Measurements from ENCODE around the gene SRP14. TPM values are rescaled to one million over a fixed set of nuclear protein-coding genes. Genes with fewer than 3 reads are reported as not detected.

The SRP14 gene
- polyA plus RNA-seq, 2 of the 4 experiments (the other 2 are of a cell fraction), result 306 to 374 TPM

DNA sequence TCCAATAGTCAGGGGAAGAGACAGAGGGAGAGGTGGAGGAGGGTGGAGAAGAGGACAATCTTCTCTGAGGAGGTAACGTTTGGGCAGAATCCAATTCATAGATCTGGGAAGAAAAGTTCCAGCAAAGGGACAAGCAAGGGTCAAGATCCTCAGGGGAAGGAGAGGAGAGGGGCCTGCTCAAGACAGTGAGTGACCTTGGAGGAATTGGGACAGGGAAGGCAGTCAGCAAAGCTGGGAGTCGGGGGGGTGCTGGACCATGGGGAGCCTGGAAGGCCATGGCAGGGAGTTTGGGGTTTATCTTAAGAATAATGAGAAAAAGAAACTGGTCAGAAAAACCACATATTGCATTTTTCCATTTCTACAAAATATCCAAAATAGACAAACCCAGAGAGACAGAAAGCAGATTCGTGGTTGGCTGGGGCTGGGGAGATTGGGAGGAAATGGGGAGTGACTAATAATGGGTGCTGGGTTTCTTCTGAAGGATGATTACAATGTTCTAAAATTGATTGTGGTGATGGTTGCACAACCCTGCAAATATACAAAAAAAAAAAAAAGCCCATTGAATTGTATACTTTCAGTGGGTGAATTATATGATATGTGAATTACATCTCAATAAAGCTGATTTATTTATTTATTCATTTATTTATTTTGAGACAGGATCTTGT lies 19.6 kb upstream of the SRP14 start:
- DNase-seq (ENCODE audit: low read depth in 1 of 2, low spot score in 1 of 2) (no peak), ATAC-seq (no peak), FAIRE-seq (no peak)
- 66% methylated on average over 3 of the region's 3 CpGs for WGBS (ENCODE audit: missing lambda C conversion rate)
- no peaks in the 10 kb centered on the region for H3K9me3 ChIP-seq
- TF ChIP-seq EHF (CRISPR knock-in tag; IDR thresholded peaks at IDR 0.05) (no peak), KDM5A (IDR thresholded peaks at IDR 0.05) (no peak), ZNF302 (CRISPR knock-in tag; IDR thresholded peaks at IDR 0.05) (no peak), RARB (CRISPR knock-in tag; IDR thresholded peaks at IDR 0.05) (no peak), POLR2AphosphoS2 (conservative IDR thresholded peaks at IDR 0.05; ENCODE audit: low read length) (no peak), RCOR1 (IDR thresholded peaks at IDR 0.05; ENCODE audit: low read depth, low read length) (no peak), MAFK (IDR thresholded peaks at IDR 0.05; ENCODE audit: partially characterized antibody) (no peak), MYC (IDR thresholded peaks at IDR 0.05; ENCODE audit: borderline replicate concordance, low read length) (no peak), HOXA7 (CRISPR knock-in tag; IDR thresholded peaks at IDR 0.05) (no peak), HDAC2 (IDR thresholded peaks at IDR 0.05) (no peak), TFCP2L1 (CRISPR knock-in tag; IDR thresholded peaks at IDR 0.05) (no peak), HOXB5 (CRISPR knock-in tag; IDR thresholded peaks at IDR 0.05) (no peak), CHD4 (IDR thresholded peaks at IDR 0.05; ENCODE audit: borderline replicate concordance) (no peak), PHF8 (IDR thresholded peaks at IDR 0.05; ENCODE audit: borderline replicate concordance, low read depth) (no peak), KDM1A (IDR thresholded peaks at IDR 0.05; ENCODE audit: low read depth) (no peak), NR3C1 (IDR thresholded peaks at IDR 0.05) (no peak), POLR2A (IDR thresholded peaks at IDR 0.05; ENCODE audit: low read length) (no peak)
- TF ChIP-seq, protein P1, sequence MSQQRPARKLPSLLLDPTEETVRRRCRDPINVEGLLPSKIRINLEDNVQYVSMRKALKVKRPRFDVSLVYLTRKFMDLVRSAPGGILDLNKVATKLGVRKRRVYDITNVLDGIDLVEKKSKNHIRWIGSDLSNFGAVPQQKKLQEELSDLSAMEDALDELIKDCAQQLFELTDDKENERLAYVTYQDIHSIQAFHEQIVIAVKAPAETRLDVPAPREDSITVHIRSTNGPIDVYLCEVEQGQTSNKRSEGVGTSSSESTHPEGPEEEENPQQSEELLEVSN (IDR thresholded peaks at IDR 0.05; ENCODE audit: borderline replicate concordance, low read depth), result no peak
- no peak overlapping the region for H3K4me3 ChIP-seq
- no peak overlapping the region for H3K27ac ChIP-seq
- H3K4me1 ChIP-seq, result peaks cover 9% of the 10 kb centered on the region
- no peak overlapping the region for H3K4me2 ChIP-seq
- ChIA-PET POLR2A (no interaction called here), CTCF (interaction anchor here (0.6 to 2.4 kb wide), 5 partner anchors 11 to 221 kb away, joined by 3 to 8 read pairs (median 3); no protein-coding TSS in a partner anchor)

DNA sequence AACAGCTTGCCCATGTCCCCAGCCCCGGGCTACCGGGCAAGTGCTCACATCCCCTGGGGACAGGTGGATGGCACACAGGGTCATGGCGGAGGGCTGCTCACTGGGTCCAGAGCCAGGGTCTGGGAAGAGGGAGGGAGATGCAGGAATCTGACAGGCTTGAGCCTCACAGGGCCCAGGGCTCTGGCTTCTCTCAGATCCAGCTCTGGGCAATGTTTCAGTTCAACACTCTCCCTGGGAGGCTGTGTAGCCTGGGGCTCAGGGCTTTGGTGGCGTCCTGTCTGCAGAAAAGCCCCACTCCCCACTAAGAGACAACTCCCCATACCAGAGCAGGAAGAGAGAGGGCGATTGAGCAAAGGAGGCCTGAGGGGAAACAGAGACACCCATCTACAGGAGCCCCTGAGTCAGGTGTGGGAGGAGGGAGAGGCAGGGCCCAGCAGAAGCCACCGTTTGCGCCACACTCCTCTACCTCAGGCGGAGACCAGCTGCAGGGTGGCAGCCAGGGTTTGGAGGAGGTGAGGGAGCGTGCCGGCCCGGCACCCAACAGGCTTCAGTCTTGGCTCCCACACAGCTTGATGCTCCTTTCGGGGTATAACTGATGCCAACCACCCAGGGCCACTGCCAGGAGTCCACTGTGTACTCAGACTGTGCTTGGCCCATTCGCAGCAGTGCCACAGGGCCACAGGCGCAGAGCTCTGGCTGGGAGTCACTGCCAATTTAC lies 16.8 kb upstream of the SRP14 start:
- ATAC-seq (no peak), FAIRE-seq (no peak), DNase-seq (ENCODE audit: low read depth in 1 of 2, low spot score in 1 of 2) (no peak)
- H3K4me2 ChIP-seq, result no peak overlapping the region
- POLR2A ChIA-PET, result no interaction called here
- TF ChIP-seq NFE2L2 (conservative IDR thresholded peaks at IDR 0.05; ENCODE audit: low read length) (no peak), PHF8 (IDR thresholded peaks at IDR 0.05; ENCODE audit: borderline replicate concordance, low read depth) (no peak), RCOR1 (IDR thresholded peaks at IDR 0.05; ENCODE audit: low read depth, low read length) (no peak), GATA3 (IDR thresholded peaks at IDR 0.05; ENCODE audit: borderline replicate concordance) (no peak), NR3C1 (IDR thresholded peaks at IDR 0.05) (no peak)
- TF ChIP-seq, protein P2, sequence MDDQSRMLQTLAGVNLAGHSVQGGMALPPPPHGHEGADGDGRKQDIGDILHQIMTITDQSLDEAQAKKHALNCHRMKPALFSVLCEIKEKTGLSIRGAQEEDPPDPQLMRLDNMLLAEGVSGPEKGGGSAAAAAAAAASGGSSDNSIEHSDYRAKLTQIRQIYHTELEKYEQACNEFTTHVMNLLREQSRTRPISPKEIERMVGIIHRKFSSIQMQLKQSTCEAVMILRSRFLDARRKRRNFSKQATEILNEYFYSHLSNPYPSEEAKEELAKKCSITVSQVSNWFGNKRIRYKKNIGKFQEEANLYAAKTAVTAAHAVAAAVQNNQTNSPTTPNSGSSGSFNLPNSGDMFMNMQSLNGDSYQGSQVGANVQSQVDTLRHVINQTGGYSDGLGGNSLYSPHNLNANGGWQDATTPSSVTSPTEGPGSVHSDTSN (IDR thresholded peaks at IDR 0.05), result no peak
- H3K4me1 ChIP-seq, result peaks cover 7% of the 10 kb centered on the region; the same call in 1 of the 3 replicates
- H3K9me3 ChIP-seq, result no peaks in the 10 kb centered on the region
- CTCF ChIA-PET, result interaction anchor here (0.9 to 3.1 kb wide), 4 partner anchors 8 to 219 kb away, joined by 3 to 10 read pairs (median 6); no protein-coding TSS in a partner anchor
- no peak overlapping the region for H3K27ac ChIP-seq
- H3K4me3 ChIP-seq, result no peak overlapping the region
- 88% methylated on average over 8 of the region's 14 CpGs for WGBS (ENCODE audit: missing lambda C conversion rate)

All from A549 (cell line).